Measurements from ENCODE around the gene IL17B.

DNA sequence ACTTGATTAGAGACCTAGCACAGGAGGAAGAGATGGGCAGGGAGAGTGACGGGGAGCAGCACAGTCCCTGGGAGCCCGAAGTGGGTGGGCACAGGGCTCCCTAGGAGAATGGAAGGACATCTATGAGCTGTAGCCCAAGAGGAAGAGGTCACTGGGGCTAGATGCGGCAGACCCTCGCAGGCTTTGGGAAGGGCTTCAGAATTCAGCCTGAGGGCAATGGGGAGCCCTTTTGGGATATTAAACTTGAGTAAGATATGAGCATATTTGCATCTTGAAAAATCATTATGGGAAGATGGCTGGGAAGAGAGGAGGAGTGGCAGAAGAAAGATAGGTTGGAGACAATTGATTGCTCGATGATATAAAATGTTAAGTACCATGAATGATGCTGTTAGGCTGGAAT, 48.9 kb upstream of the IL17B start:
- TF ChIP-seq, protein P1, sequence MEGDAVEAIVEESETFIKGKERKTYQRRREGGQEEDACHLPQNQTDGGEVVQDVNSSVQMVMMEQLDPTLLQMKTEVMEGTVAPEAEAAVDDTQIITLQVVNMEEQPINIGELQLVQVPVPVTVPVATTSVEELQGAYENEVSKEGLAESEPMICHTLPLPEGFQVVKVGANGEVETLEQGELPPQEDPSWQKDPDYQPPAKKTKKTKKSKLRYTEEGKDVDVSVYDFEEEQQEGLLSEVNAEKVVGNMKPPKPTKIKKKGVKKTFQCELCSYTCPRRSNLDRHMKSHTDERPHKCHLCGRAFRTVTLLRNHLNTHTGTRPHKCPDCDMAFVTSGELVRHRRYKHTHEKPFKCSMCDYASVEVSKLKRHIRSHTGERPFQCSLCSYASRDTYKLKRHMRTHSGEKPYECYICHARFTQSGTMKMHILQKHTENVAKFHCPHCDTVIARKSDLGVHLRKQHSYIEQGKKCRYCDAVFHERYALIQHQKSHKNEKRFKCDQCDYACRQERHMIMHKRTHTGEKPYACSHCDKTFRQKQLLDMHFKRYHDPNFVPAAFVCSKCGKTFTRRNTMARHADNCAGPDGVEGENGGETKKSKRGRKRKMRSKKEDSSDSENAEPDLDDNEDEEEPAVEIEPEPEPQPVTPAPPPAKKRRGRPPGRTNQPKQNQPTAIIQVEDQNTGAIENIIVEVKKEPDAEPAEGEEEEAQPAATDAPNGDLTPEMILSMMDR (IDR thresholded peaks at IDR 0.05): no peak
- no peak for TF ChIP-seq POLR2A (IDR thresholded peaks at IDR 0.05)

Data from adrenal gland (tissue), 5 donors.